HepG2 (cell line): ENCODE measurements around the gene SLC2A11. TPM values are rescaled to one million over a fixed set of nuclear protein-coding genes. Genes with fewer than 3 reads are reported as not detected.
"Not testable (repeated sequence)": the region's sequence is repeated elsewhere in the genome, so short reads cannot be mapped to it uniquely, and the experiment has no call there.

Experiments
- AHDC1 ChIP-seq: sonication (generic); formaldehyde crosslinking; IDR thresholded peaks from 2 replicates; pipeline ENCODE4 v1.5.1; 2020; ENCODE audit warnings: mild to moderate bottlenecking, missing genetic modification reagents, borderline replicate concordance
- HNF4G ChIP-seq, 2 experiments: sonication (generic) in 1 of 2; formaldehyde crosslinking in 1 of 2; IDR thresholded peaks; 2 replicates each; pipeline versions ENCODE4 v1.4.0 to v1.6.1; 2011 to 2020; ENCODE audit warnings: borderline replicate concordance in 2 of 2, low read depth in 2 of 2, mild to moderate bottlenecking in 2 of 2, low read length in 1 of 2, missing genetic modification reagents in 1 of 2, moderate library complexity in 1 of 2
- NCOA2 ChIP-seq: sonication (generic); formaldehyde crosslinking; IDR thresholded peaks from 2 replicates; pipeline ENCODE4 v1.8.0; 2022; ENCODE audit warnings: inconsistent platforms
- NPAS2 ChIP-seq: sonication (generic); formaldehyde crosslinking; IDR thresholded peaks from 2 replicates; pipeline ENCODE4 v1.8.0; 2022; ENCODE audit warnings: mild to moderate bottlenecking, missing genetic modification reagents, borderline replicate concordance
- NR2F6 ChIP-seq, 2 experiments: IDR thresholded peaks; 2 replicates each; pipeline ENCODE4 v1.6.1; 2016; ENCODE audit warnings: antibody characterized with exemption in 1 of 2, mild to moderate bottlenecking in 1 of 2
- PPARG ChIP-seq: conservative IDR thresholded peaks from 2 replicates; pipeline ENCODE4 v1.6.1; 2016; ENCODE audit warnings: missing biosample characterization, missing genetic modification reagents
- SAP130 ChIP-seq: IDR thresholded peaks from 2 replicates; pipeline ENCODE4 v1.6.1; 2016; ENCODE audit warnings: low read depth
- TEAD3 ChIP-seq: optimal IDR thresholded peaks from 2 replicates; pipeline ENCODE3; 2016; ENCODE audit warnings: borderline replicate concordance
- THRA ChIP-seq: sonication (generic); formaldehyde crosslinking; IDR thresholded peaks from 2 replicates; pipeline ENCODE4 v1.4.0; 2020; ENCODE audit warnings: missing genetic modification reagents, borderline replicate concordance
- ZNF362 ChIP-seq: sonication (generic); formaldehyde crosslinking; IDR thresholded peaks from 2 replicates; pipeline ENCODE4 v1.4.0; 2020; ENCODE audit warnings: missing genetic modification reagents, mild to moderate bottlenecking, borderline replicate concordance
- ZNF770 ChIP-seq: sonication (generic); formaldehyde crosslinking; IDR thresholded peaks from 2 replicates; pipeline ENCODE4 v1.5.0; 2020; ENCODE audit warnings: mild to moderate bottlenecking, missing genetic modification reagents
- polyA plus RNA-seq, 8 experiments: library from polyadenylated mRNA; depleted of rRNA in 3 of 8; stranded (reverse) in 7 of 8; unstranded in 1 of 8; fragments of >200 nt; fragmentation: Illumina TruSeq in 4 of 8; extraction: Trizol in 4 of 8; gene quantifications; 2 replicates each; pipeline versions ENCODE4 v1.2.1 to v1.2.3, GENCODE V29; 2011 to 2016; ENCODE audit warnings: low read depth in 4 of 8, missing spikeins in 1 of 8, mixed read lengths in 1 of 8; ENCODE audit not compliant: insufficient read depth in 1 of 8
- total RNA-seq, 5 experiments: library from RNA; depleted of rRNA; stranded (reverse); fragments of >200 nt; fragmentation: Illumina TruSeq; extraction: Trizol; gene quantifications; 2 replicates each; pipeline ENCODE4 v1.2.3, GENCODE V29; 2016; ENCODE audit warnings: low read depth in 1 of 5

Gene SLC2A11
- total and polyA plus RNA-seq, 2 of the 13 experiments (the other 11 are each of a cell fraction or from before 2014, with no cell fraction given), result 15.2 to 15.4 TPM

- TF ChIP-seq AHDC1 (CRISPR knock-in tag), result peak; percentile 23; the same call in 1 of the 2 replicates
- TF ChIP-seq HNF4G (IDR thresholded peaks at IDR 0.05; ENCODE audit: borderline replicate concordance, low read depth, low read length), result 0 out of 2 replicates have a peak, but pooled peaks have one; percentile 7
- not testable (repeated sequence) for TF ChIP-seq HNF4G (CRISPR knock-in tag; IDR thresholded peaks at IDR 0.05; ENCODE audit: borderline replicate concordance, low read depth)
- TF ChIP-seq ZNF362 (CRISPR knock-in tag), result peak; percentile 88
- 0 out of 2 replicates have a peak, but pooled peaks have one; percentile 24 for TF ChIP-seq NPAS2 (CRISPR knock-in tag)
- peak; percentile 63; the same call in 1 of the 2 replicates for TF ChIP-seq SAP130
- peak; percentile 46; the same call in 1 of the 2 replicates for TF ChIP-seq NR2F6 (IDR thresholded peaks at IDR 0.05)
- peak; percentile 80; the same call in 1 of the 2 replicates for TF ChIP-seq NR2F6 (CRISPR knock-in tag; IDR thresholded peaks at IDR 0.05)
- peak; percentile 88 for TF ChIP-seq TEAD3 (CRISPR knock-in tag)
- peak; percentile 48; the same call in 1 of the 2 replicates for TF ChIP-seq THRA
- peak; percentile 91 for TF ChIP-seq ZNF770 (CRISPR knock-in tag)
- TF ChIP-seq PPARG, result 0 out of 2 replicates have a peak, but pooled peaks have one; percentile 38
- TF ChIP-seq NCOA2 (CRISPR knock-in tag), result 0 out of 2 replicates have a peak, but pooled peaks have one; percentile 28
These were observed 62.6 kb downstream of the SLC2A11 start (continued) for GRCh38 chr22:23920267-23920611.
